Epithelial cell of esophagus (primary cell): ENCODE data around the gene MRPL10.

ENCODE experiments used
- DNase-seq: peaks from one replicate; pipeline ENCODE4 v3.0.0; 2010; ENCODE audit warnings: low read depth
- H3K4me3 ChIP-seq: 2 replicates; pipeline ENCODE4 v1.5.1; 2011; ENCODE audit warnings: mild to moderate bottlenecking, low read length, control low read depth
- TF ChIP-seq, protein P1 (sequence below): IDR thresholded peaks from 2 replicates; pipeline ENCODE4 v1.5.1; 2011; ENCODE audit warnings: low read depth, mild to moderate bottlenecking, low read length, control low read depth, inconsistent platforms; ENCODE audit not compliant: insufficient read depth; ENCODE audit errors: missing control alignments

Gene MRPL10

DNA sequence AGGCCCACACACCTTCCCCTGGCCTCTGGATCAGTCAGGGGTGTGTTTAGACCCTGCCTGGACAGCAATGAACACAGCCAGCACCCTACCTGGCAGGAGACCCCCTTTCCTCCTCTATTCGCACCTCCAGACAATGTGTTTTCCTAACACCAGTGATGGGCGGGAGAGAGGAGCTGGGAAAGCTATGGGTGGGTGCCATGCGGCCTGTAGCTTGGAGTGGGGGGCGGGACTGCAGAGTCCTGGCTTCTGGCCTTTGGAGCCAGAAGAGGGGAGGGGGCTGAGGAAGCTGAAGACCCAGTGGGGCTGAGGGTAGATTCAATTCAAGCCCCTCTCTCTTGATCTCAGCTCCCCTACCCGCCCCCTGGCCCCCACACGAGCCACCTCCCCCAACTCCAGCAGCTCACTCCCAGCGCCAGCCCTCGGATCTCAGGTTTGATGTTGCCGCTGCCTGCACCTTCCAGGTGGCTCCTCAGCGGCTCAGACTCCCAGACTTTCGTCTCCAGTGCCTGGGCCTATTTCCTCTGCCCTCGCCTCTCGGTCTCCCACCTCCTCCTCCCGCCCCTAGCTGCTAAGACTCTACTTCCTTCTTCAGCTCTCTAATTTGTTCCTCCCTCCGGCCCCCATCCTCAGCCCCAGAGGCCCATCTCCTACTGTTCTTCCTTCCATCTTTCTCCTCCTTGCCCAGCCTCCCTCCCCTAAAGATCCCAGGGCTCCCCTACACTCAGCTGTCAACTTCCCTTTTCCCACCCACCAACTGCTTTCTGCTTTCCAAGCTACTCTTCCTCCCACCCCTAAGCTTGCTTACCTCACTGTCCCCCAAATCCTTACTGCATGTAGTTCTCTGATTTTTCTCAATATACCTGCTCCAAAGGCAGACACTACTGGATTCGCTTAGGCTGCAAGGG lies 26.5 kb upstream of the MRPL10 start:
- TF ChIP-seq, protein P1, sequence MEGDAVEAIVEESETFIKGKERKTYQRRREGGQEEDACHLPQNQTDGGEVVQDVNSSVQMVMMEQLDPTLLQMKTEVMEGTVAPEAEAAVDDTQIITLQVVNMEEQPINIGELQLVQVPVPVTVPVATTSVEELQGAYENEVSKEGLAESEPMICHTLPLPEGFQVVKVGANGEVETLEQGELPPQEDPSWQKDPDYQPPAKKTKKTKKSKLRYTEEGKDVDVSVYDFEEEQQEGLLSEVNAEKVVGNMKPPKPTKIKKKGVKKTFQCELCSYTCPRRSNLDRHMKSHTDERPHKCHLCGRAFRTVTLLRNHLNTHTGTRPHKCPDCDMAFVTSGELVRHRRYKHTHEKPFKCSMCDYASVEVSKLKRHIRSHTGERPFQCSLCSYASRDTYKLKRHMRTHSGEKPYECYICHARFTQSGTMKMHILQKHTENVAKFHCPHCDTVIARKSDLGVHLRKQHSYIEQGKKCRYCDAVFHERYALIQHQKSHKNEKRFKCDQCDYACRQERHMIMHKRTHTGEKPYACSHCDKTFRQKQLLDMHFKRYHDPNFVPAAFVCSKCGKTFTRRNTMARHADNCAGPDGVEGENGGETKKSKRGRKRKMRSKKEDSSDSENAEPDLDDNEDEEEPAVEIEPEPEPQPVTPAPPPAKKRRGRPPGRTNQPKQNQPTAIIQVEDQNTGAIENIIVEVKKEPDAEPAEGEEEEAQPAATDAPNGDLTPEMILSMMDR = no peak

DNA sequence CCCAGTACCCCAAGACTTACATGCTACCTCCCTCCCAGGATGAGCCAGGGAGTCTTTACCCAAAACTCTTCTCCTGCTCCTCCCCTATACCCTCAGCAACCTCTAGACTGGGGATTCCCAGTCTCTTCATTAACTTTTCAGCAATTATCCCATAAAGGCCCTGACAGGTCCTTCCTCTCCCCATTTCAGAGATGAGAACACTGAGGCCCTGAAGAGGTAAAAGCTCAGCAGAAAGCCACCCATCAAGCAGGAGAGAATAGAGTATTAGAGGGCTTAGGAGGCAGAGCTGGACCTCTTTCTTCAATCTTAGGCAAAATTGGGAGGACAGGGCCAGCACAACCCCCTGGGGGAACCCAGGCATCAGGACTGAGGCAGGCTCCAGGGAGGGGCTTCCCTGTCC lies 25.5 kb upstream of the MRPL10 start:
- no peak for DNase-seq
- TF ChIP-seq, protein P1 = no peak
- no peak overlapping the region for H3K4me3 ChIP-seq

More for the DNA sequence above, 26.5 kb upstream of the MRPL10 start:
- DNase-seq = no peak
- no peak overlapping the region for H3K4me3 ChIP-seq

DNA sequence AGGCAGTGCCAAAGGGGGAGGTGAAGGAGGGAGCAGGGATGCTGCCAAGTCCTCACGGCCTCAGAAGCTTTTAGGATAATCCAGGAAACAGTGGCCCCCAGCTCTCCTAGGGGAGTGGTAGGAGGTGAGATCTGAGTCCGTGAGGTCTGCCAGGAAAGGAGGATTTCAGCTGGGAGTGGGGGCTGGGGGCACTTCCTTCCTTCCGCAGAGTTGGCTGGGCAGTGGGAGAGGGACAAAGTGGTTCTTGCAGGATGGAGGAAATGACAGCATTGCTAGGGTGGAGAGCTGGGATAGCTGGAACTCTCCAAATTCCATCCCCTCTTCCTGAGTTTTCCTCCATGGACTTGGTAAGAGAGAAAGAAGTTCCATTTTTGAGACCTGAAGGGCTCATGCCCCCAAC lies 24.4 kb upstream of the MRPL10 start:
- no peak overlapping the region for H3K4me3 ChIP-seq
- DNase-seq = no peak
- TF ChIP-seq, protein P1 = no peak

DNA sequence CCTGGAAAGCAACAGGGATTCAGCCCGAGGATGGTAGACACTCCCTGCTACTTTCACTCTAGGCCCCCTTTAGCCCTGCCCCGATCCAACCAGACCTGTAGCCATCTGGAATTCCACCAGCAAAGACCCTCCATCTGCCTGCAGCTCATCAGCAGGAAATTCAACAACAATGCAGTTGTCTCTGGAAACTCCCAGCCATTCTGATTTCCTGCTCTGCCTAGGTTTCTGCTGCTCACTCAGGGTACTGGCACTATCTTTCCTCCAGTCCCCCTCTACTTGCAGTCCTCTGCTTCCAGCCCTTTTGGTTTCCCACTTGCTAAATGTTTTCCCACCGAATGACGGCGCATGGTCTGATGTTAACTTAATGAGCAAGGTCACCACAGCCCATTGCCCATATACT lies 22.3 kb upstream of the MRPL10 start:
- no peak for DNase-seq
- H3K4me3 ChIP-seq = no peak overlapping the region
- TF ChIP-seq, protein P1 = no peak

DNA sequence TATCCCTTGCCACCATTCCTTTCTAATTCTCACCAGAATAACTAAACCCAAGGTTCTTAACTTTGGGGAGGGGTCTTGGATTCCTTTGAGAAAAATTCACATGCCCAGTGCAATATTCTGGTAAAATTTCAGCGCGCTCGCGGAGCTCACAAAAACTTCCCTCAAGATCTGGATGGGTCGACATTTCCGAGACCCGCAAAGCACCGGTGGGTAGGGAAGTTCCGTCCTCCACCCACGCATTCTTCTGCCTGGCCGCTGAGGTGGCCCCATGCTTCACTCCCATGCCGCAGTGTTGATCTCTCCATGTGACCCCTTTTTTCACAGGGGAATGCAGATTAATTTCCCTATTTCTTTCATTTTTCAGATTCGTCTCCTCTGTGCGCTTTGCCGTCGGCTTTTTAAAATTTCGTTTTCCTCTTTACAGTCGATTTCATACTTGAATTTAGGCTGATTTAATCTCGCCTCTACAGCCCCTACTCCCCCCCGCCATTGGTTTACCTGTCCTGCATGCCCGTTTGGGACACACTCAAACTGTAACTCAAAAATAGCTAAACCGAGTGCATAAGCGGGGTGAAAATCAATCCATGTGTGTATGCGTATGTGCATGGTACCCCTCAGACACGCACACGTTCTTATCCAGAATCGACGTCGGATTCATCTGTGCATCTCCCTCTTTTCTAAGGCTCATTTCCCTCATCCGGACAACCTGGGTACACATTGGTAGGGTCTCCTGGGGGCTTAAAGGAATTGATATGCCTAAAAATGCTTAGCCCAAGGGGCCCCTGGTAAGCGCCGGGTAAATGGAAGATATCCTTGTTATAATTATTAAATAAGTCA lies 21.0 kb upstream of the MRPL10 start:
- TF ChIP-seq, protein P1 = no peak
- H3K4me3 ChIP-seq = no peak overlapping the region
- DNase-seq = no peak

DNA sequence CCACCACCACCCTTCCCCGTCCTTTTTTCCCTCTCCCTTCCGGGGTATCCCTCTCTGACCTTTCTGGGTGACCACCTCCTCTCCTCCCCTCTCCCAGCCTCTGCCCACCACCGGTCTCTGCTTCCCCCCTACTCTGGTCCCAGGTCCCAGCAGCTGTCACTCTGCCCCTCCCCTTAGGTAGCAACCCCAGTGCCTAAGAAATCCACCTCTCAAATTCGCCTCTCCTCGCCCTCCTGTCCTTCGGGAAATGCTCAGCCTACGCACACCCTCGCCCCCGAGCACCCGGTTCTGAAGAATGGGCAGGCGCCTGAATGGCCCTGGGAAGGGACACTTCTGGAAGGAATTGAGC lies 20.4 kb upstream of the MRPL10 start:
- no peak overlapping the region for H3K4me3 ChIP-seq
- no peak for DNase-seq
- TF ChIP-seq, protein P1 = no peak
